Mesenchymal stem cell (in vitro differentiated cells and primary cell): ENCODE data around the gene C6orf120. TPM values are rescaled to one million over a fixed set of nuclear protein-coding genes. Genes with fewer than 3 reads are reported as not detected.

Experiments
- DNase-seq: peaks from one replicate; pipeline ENCODE4 v3.0.0-alpha.2; 2013
- H2AFZ ChIP-seq: one replicate; pipeline ENCODE4 v1.6.1; 2013; ENCODE audit warnings: low read depth, mild to moderate bottlenecking, control low read depth, inconsistent platforms, low read length, moderate library complexity
- H2AK5ac ChIP-seq: 2 replicates; pipeline ENCODE4 v1.6.1; 2013; ENCODE audit warnings: low read length, moderate library complexity, mild to moderate bottlenecking, inconsistent platforms; ENCODE audit not compliant: severe bottlenecking
- H2BK120ac ChIP-seq: one replicate; pipeline ENCODE4 v1.6.1; 2013; ENCODE audit warnings: low read depth, mild to moderate bottlenecking, inconsistent platforms, low read length, moderate library complexity
- H2BK12ac ChIP-seq, 2 experiments: one replicate each; pipeline ENCODE4 v1.6.1; 2013; ENCODE audit warnings: inconsistent platforms in 2 of 2, low read length in 2 of 2, mild to moderate bottlenecking in 2 of 2, moderate library complexity in 2 of 2, control low read depth in 1 of 2
- H2BK15ac ChIP-seq: one replicate; pipeline ENCODE4 v1.6.1; 2013; ENCODE audit warnings: mild to moderate bottlenecking, low read depth, inconsistent platforms; ENCODE audit not compliant: poor library complexity, severe bottlenecking
- H2BK5ac ChIP-seq: 2 replicates; pipeline ENCODE4 v1.6.1; 2013; ENCODE audit warnings: low read depth, mild to moderate bottlenecking, low read length, control low read depth, inconsistent platforms; ENCODE audit not compliant: poor library complexity, severe bottlenecking
- H3K14ac ChIP-seq, 2 experiments: one replicate each; pipeline ENCODE4 v1.6.1; 2013; ENCODE audit warnings: inconsistent platforms in 2 of 2, low read length in 2 of 2, control low read depth in 1 of 2, mild to moderate bottlenecking in 1 of 2, moderate library complexity in 1 of 2
- H3K18ac ChIP-seq, 2 experiments: one replicate each; pipeline ENCODE4 v1.6.1; 2013; ENCODE audit warnings: inconsistent platforms in 2 of 2, low read length in 2 of 2, control low read depth in 1 of 2, low read depth in 1 of 2, mild to moderate bottlenecking in 1 of 2
- H3K23ac ChIP-seq, 2 experiments: one replicate each; pipeline ENCODE4 v1.6.1; 2013; ENCODE audit warnings: inconsistent platforms in 2 of 2, low read length in 2 of 2, mild to moderate bottlenecking in 2 of 2, moderate library complexity in 2 of 2, control low read depth in 1 of 2
- H3K27ac ChIP-seq: 2 replicates; pipeline ENCODE4 v1.5.1; 2013; ENCODE audit warnings: mild to moderate bottlenecking, moderate library complexity, low read length, control low read depth, inconsistent platforms; ENCODE audit not compliant: poor library complexity, severe bottlenecking
- H3K27me3 ChIP-seq, 2 experiments: 2 replicates each; pipeline versions ENCODE4 v1.6.1 to v1.7.0; 2013; ENCODE audit warnings: low read length in 2 of 2, mild to moderate bottlenecking in 2 of 2, moderate library complexity in 2 of 2, control low read depth in 1 of 2, inconsistent platforms in 1 of 2; ENCODE audit not compliant: control insufficient read depth in 1 of 2, insufficient read depth in 1 of 2
- H3K36me3 ChIP-seq, 2 experiments: 2 replicates each; pipeline versions ENCODE4 v1.6.1 to v1.7.0; 2013; ENCODE audit warnings: low read length in 2 of 2, control low read depth in 1 of 2, inconsistent platforms in 1 of 2, low read depth in 1 of 2, mild to moderate bottlenecking in 1 of 2; ENCODE audit not compliant: insufficient read depth in 2 of 2, control insufficient read depth in 1 of 2
- H3K4ac ChIP-seq, 2 experiments: one replicate each; pipeline ENCODE4 v1.6.1; 2013; ENCODE audit warnings: inconsistent platforms in 2 of 2, low read length in 2 of 2, mild to moderate bottlenecking in 2 of 2, moderate library complexity in 2 of 2, control low read depth in 1 of 2, low read depth in 1 of 2
- H3K4me1 ChIP-seq: 2 replicates; pipeline ENCODE4 v1.6.1; 2013; ENCODE audit warnings: low read depth, low read length, control low read depth; ENCODE audit not compliant: control insufficient read depth, insufficient read depth
- H3K4me2 ChIP-seq: 2 replicates; pipeline ENCODE4 v1.6.1; 2013; ENCODE audit warnings: low read length, mild to moderate bottlenecking, inconsistent platforms; ENCODE audit not compliant: poor library complexity, severe bottlenecking
- H3K4me3 ChIP-seq, 2 experiments: 2 replicates each; pipeline versions ENCODE4 v1.5.1 to v1.7.0; 2013; ENCODE audit warnings: low read length in 2 of 2, mild to moderate bottlenecking in 2 of 2, control low read depth in 1 of 2, low read depth in 1 of 2; ENCODE audit not compliant: insufficient read depth in 1 of 2
- H3K79me1 ChIP-seq: replicated peaks from 2 replicates; pipeline ENCODE4 v1.6.1; 2013; ENCODE audit warnings: mild to moderate bottlenecking, control low read depth, low read length, inconsistent platforms; ENCODE audit not compliant: poor library complexity, severe bottlenecking
- H3K9ac ChIP-seq: 2 replicates; pipeline ENCODE4 v1.7.0; 2013; ENCODE audit warnings: mild to moderate bottlenecking, low read length, moderate library complexity
- H3K9me3 ChIP-seq: 2 replicates; pipeline ENCODE4 v1.7.0; 2013; ENCODE audit warnings: mild to moderate bottlenecking, low read length; ENCODE audit not compliant: control insufficient read depth
- H4K8ac ChIP-seq: one replicate; pipeline ENCODE4 v1.6.1; 2013; ENCODE audit warnings: inconsistent platforms, mild to moderate bottlenecking, low read length, moderate library complexity
- H4K91ac ChIP-seq: one replicate; pipeline ENCODE4 v1.6.1; 2013; ENCODE audit warnings: mild to moderate bottlenecking, low read length, inconsistent platforms
- WGBS: methylation state at CpG from one replicate; pipeline ENCODE4 v1.1.7; 2013; ENCODE audit warnings: mixed read lengths; 5-methylcytosine and 5-hydroxymethylcytosine counted together
- polyA plus RNA-seq, 2 experiments: library from polyadenylated mRNA; stranded (reverse); fragments of 200-250 nt; gene quantifications; one replicate each; pipeline ENCODE4 v1.2.3, GENCODE V29; 2013

The C6orf120 gene
- polyA plus RNA-seq (2013, experiment 1 of 2) = 38.5 TPM
- 41.4 TPM for polyA plus RNA-seq (2013, experiment 2 of 2)

GRCh38 chr6:169701954-169702839 lies at the start of gene C6orf120, which contains the start of gene WDR27:
Gene C6orf120, plus strand, starts transcription at chr6:169702126. Its CDS starts 334 bp downstream, at chr6:169702460.
Gene WDR27, minus strand, starts transcription at chr6:169702029. Its CDS starts 13,024 bp downstream, at chr6:169689005.
- Histone ChIP-seq H3K4me3 (peak within 1 kb of the TSS; percentile 86 to 94), H3K36me3 (peaks cover 7 to 32% of the 10 kb centered on the region in 2 experiments), H3K18ac (peak within 1 kb of the TSS; percentile 96 to 98)

DNA sequence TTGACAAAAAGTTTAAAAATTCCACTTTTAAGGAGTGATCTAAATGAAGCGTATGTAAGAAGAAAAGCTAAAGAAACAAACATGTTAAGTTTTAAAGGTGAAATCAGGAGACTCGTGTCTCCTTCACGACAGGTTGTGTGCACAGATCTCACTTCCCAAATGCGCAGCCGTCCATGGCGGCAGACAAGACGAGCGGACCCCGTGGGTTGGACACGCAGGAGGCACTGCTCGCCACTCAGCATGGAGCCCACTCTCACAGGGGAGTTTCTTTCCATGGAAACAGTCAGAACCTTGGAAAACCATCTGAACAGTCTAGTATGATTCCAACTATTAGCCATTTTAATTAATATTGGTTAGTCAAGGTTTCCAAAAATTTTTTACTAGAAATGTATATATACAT lies 49.0 kb upstream of the C6orf120 start:
- H3K79me1 ChIP-seq = no peaks in the 10 kb centered on the region
- H3K27me3 ChIP-seq = no peaks in the 10 kb centered on the region
- no peak overlapping the region for H4K8ac ChIP-seq
- no peak overlapping the region for H3K14ac ChIP-seq
- H3K9ac ChIP-seq = peak overlapping the region; percentile 95
- H2BK5ac ChIP-seq = no peak overlapping the region
- H2BK12ac ChIP-seq = no peak overlapping the region
- DNase-seq = no peak
- no peak overlapping the region for H2AK5ac ChIP-seq
- no peak overlapping the region for H4K91ac ChIP-seq
- H3K36me3 ChIP-seq = peaks cover 36 to 39% of the 10 kb centered on the region in 2 experiments
- H2AFZ ChIP-seq = no peak overlapping the region
- H3K9me3 ChIP-seq = no peaks in the 10 kb centered on the region
- H3K23ac ChIP-seq = no peak overlapping the region
- 97% methylated on average over 11 of the region's 11 CpGs for WGBS
- no peak overlapping the region for H3K4me3 ChIP-seq
- H3K4me2 ChIP-seq = no peak overlapping the region
- H3K4me1 ChIP-seq = no peaks in the 10 kb centered on the region
- H3K4ac ChIP-seq = no peak overlapping the region
- no peak overlapping the region for H3K18ac ChIP-seq
- no peak overlapping the region for H2BK15ac ChIP-seq
- H2BK120ac ChIP-seq = no peak overlapping the region
- no peak overlapping the region for H3K27ac ChIP-seq

More at GRCh38 chr6:169701954-169702839, at the start of gene C6orf120, which contains the start of gene WDR27:
- DNase-seq = peak; percentile 97
- peak within 1 kb of the TSS in 1 of 2 experiments; percentile 2 for H2BK12ac ChIP-seq
- no peaks in the 10 kb centered on the region for H3K27me3 ChIP-seq
- H4K91ac ChIP-seq = peak within 1 kb of the TSS; percentile 94
- H3K79me1 ChIP-seq = peaks cover 22% of the 10 kb centered on the region
- peak within 1 kb of the TSS; percentile 95 for H4K8ac ChIP-seq
- H3K27ac ChIP-seq = peak within 1 kb of the TSS; percentile 64
- under 1% methylated on average over 64 of the region's 92 CpGs for WGBS
- peak within 1 kb of the TSS; percentile 84 for H2BK120ac ChIP-seq
- peak within 1 kb of the TSS; percentile 95 for H3K9ac ChIP-seq
- H3K4me1 ChIP-seq = peaks cover 8% of the 10 kb centered on the region
- H2BK5ac ChIP-seq = peak within 1 kb of the TSS; percentile 80
- peak within 1 kb of the TSS; percentile 65 for H2AFZ ChIP-seq
- H3K4me2 ChIP-seq = peak within 1 kb of the TSS; percentile 87
- H3K23ac ChIP-seq = peak within 1 kb of the TSS in 1 of 2 experiments; percentile 99
- peak within 1 kb of the TSS; percentile 71 for H2BK15ac ChIP-seq
- peak within 1 kb of the TSS; percentile 86 to 97 for H3K4ac ChIP-seq
- H3K9me3 ChIP-seq = no peaks in the 10 kb centered on the region
- peak within 1 kb of the TSS in 1 of 2 experiments; percentile 96 for H3K14ac ChIP-seq
- H2AK5ac ChIP-seq = no peak within 1 kb of the TSS

- Histone ChIP-seq H3K9me3 (no peaks in the 10 kb centered on the region), H3K14ac (no peak overlapping the region), H3K9ac (peak overlapping the region; percentile 95), H4K91ac (no peak overlapping the region), H2AK5ac (no peak overlapping the region), H2BK15ac (no peak overlapping the region), H3K4me3 (peak overlapping the region in 1 of 2 experiments; percentile 82), H3K79me1 (no peaks in the 10 kb centered on the region), H2BK120ac (no peak overlapping the region), H3K18ac (no peak overlapping the region), H3K4me1 (no peaks in the 10 kb centered on the region), H3K4me2 (no peak overlapping the region), H4K8ac (no peak overlapping the region), H2BK12ac (no peak overlapping the region), H3K23ac (no peak overlapping the region), H3K4ac (no peak overlapping the region), H3K36me3 (peaks cover 33 to 36% of the 10 kb centered on the region in 2 experiments), H3K27ac (no peak overlapping the region), H2AFZ (no peak overlapping the region), H3K27me3 (no peaks in the 10 kb centered on the region), H2BK5ac (no peak overlapping the region)
- no peak for DNase-seq
- 96% methylated on average over 6 of the region's 6 CpGs for WGBS
Measured at GRCh38 chr6:169653691-169654090, 48.2 kb upstream of the C6orf120 start.
